Activated naive CD4-positive, alpha-beta T cell treated with Interleukin-2 at 50 U/mL for 16 hours (primary cell): Measurements from ENCODE around the gene DMD.

Experiments
- DNase-seq: peaks from one replicate; pipeline ENCODE4 v3.0.0-alpha.2; 2020

Gene DMD

DNA sequence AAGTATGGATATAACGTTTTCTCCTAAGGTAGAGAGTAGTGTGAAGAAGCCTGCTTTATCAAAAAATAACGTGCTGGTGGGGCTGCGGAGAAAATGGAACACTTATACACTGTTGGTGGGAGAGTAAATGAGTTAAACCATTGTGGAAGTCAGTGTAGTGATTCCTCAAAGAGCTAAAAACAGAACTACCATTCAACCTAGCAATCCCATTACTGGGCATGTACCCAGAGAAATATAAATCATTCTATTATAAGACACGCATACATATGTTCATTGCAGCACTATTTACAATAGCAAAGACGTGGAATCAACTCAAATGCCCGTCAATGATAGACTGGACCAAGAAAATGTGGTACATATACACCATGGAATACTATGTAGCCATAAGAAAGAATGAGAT lies 196.4 kb downstream of the DMD start:
- no peak for DNase-seq

DNA sequence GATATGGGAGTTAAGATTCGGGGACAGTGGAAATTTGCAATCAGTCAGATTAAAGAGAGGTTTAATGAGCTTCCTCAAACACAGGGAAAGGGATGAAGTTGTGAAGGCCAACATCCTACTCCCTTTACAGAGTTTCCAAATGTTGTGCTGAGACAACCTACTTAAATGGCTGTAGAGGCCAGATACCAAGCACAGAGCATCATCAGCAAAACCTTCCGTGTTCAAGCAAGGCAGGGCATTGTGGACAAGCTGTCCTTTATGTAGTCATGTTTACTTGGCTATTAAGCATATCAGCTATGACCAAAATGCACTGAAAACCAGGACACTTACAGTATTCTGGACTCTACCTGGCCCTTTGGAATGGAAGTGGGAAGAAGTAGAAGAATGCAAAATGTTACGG lies 197.3 kb downstream of the DMD start:
- DNase-seq, result no peak

DNA sequence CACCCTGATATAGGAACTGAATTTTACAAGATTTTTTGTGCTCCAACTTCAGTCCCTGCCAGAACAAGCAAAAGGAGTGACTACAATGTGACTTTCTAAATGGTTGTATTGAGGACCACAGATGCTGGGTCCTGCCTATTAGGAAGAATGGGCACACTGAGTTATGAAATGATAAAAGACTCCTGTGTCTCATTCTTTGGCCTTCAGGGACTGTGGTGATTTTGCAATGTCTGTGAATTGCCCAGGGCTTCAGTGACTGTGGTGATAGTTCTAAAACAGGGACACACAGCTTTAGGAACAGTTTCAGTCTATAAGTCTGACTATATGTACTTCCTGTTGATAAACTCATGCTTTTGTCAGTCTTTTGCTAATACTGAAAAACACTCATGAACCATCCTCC lies 210.2 kb downstream of the DMD start:
- DNase-seq, result no peak

DNA sequence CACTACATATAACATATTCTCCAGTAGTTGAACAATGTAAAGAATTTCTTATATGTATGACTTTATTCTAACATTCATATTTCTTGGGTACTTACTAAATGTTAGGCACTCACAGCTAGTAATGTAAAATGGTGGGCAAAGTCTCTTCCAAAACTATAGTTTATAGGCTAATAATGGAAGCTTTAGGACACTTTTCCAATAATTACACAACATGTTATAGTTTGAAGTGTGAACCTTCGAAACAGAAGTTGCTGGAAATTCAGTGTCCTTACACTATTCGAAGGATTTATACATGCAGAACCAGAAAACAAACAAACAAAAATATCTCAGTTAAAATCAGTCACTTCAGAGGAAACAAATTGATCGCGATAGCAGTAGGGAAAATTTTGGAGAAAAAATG lies 212.6 kb downstream of the DMD start:
- DNase-seq, result no peak

DNA sequence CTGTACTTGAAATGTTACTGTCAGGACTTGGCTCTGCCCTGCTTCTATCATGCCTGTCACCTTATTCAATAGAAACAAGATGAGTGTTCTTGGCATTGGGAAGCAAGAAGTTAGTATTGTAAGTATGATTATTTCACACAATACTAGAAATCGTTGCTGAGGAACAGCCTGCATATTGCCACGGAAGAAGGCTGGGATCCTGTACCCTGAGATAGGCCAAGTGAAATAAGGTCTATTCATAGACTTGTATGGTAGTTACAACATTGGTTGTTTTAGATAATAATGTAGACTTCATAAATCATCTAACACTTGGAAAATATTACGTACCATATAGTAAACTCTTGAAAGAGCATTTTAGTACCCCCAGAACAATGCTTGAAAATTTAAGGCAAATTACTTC lies 215.9 kb downstream of the DMD start:
- DNase-seq, result no peak

DNA sequence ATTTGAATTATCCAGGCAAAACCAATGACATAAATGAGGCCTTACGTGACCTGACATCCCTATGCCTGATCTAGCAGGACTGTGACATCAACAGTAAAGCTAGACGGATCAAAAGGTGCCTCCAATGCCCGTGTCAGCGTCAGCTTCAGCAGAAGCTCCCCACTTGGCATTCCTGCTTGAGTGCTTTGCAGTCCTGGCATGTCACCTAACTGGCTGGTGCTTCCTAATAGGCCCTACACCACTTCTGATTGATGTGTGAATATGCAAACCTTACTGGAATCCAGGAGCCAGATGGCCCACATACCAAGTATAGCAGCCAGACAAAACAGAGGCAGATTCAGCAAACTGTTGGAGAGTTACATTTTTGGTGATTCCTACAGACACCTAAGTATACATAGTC lies 224.2 kb downstream of the DMD start:
- no peak for DNase-seq

DNA sequence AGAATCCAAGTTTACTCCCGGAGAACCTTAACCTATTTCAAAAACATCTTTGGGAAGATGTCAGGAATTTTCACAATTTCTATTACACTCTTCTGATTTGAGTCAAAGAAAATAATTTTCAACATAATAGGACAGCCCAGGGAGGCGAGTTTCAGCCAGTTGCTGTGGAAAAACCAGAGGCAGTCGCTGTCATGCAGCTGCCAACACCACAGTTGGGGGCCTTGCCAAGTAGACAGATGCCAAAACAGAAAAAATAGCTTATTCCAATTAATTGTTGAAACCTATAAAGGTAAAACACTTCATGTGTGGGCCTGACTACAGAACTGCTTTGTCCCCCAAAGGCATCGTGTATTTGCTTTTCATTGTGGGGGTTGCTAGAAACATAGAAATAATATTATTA lies 225.8 kb downstream of the DMD start:
- no peak for DNase-seq

DNA sequence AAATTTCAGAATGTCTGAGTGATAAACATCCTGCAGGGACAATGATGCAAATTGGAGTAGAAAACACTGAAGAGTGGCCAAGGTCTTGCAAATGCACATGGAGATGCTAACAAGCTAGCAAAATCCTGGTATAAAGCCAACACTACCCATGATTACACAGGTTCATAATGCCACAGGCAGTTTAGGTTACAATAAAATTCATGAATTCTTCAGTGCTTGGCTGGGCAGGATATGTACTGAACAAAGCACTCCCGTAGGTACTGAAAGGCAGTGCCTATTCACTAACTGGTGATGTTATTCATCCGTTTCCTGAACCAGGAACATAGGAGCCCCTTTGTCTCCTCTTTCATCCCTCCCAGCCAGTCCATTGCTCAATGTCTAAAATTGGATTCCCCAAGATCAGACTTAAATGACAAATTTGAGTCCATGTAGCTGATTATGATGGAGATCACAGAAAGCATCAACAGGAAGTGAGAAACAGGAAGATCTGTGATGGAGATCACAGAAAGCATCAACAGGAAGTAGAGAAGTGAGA lies 244.5 kb downstream of the DMD start:
- DNase-seq, result no peak

DNA sequence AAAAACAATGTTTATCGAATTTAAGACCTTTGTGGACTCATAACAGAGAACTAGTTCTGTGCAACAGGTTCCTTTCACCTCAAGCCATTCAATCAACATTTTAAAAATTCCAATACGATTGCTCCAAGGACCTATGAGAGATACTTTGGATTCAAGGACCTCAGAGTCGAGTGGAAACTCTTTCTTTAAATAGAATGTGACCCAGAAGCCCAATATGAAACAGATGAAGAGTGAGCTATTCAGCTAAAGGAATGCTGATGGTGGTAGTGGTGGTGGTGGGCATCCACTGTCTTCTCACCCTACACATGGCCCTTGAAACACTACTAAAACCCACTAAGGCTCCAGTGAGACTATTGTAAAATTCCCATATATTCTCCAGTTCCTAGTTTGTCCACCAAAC lies 257.2 kb downstream of the DMD start:
- no peak for DNase-seq

DNA sequence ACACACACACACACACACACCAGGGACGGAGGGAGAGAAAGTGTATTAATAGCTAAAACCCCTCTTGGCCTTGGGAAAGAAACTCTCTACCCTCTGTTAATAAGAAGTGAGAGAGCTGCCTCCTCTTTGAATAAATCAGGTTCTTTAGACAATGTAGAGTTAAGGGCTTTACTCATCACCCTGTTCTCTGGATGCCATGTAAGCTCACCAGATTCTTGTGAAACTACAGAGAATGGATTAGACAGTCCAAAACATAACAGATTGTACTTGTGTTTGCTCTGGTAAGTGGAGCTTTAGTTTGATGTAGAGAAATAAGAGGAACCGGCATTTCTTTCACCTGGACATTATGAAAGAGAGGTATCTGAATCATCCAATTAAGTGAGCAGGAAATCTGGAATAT lies 263.2 kb downstream of the DMD start:
- DNase-seq, result no peak

DNA sequence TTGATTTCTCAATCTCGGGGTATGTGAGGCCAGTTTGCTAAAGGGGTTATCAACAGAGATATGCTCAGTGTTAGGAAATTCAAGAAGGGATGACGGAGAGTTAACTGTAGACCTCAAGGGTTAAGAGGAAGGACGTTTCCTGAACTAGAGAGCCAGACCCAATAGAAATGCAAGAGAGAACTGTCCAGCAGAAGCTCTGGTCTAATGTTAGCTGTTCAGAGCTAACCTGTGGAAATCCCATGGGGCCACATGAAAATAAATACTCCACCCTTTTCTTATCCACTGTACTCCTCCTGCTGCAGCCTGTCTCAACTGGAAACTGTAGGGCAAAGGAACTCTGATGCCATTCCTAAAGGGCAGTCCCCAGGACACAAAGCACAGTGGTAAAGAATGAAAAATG lies 274.3 kb downstream of the DMD start:
- DNase-seq, result no peak

DNA sequence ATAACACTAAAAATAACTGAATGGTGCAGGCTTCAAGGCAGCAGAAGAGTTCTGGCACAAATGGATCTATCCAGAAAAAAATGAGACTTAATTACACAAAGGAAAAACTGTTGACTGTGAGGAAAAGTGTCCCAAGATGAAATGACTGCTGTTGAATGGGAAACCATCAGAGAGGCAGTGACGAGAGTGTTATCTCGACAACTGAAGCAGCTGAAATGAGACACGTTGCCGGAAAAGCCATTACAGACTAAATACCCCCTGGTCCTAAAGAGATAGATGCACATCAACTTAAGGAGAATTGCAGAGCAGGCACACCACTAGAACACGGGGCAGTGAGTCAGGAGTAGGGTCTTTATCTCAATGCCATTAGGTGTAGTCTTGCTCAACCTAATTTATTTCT lies 277.8 kb downstream of the DMD start:
- no peak for DNase-seq

DNA sequence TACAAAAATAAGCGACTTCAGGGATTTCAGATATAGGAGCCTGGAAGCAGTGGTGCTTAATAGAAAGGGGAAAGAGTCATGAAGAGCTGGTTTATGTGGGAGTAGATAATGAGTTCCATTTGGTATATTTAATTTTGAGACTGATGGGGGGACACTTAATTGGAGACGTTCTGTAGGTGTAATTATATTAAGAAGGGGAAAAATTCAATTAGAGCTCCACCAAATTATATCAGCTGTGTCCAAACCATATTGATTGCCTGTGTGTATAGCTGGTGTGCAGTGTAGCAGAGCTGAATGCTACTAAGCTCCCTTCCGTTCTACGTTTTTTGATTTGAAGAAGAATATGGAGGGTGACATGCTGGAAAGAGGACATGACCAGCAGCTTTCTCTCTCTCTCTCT lies 282.3 kb downstream of the DMD start:
- no peak for DNase-seq

DNA sequence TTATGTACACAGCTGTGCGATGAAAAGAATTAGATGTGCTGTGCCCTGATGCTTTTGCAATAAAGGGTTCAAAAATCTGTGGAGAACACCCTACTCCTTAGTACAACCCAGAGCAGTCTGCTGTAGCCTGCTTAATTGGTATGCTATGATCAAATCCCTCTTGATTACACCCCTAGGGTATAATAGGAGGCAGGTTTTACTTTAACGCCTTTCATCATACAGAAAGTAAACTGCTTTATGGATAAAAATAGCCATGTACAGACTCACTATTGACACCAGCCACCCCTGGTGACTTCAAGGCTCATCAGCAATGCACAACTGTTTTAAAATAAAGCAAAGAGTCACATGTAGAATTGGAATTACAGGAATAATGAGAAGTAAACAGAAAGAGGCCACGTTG lies 315.3 kb downstream of the DMD start:
- no peak for DNase-seq

DNA sequence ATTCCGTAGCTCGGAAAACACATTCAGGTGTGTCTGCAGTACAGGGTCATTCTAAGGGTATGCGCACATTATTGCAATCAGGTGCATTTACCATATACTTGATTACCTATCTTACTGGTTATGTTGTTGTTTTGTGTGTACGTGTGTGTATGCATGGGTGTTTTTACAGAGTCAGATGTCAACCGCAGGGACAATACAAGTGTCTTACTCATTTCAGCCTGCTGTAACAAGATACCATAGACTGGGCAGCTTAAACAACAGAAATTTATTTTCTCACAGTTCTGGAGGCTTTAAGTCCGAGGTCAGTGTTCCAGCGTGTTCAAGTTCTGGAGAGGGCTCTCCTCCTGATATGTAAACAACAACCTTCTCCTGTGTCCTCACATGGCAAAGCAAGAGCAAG lies 316.7 kb downstream of the DMD start:
- no peak for DNase-seq

DNA sequence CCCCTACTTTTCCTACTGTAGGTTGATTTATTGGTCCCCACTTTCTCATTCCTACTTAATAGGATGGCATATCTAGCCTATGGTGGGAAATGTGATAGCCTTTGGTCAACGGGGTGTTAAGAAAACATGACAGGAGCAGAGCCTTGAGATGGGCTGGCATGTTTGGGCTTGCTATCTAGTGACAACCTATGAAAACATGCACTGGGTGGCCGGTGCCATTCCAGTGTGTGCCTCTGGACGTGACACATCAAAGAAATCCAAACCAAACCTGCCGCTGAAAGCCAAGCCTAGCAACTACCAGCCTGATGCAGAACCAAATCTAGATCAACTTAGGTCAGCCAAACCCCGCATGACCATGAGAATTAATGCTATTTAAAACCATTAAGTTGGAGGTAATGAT lies 317.6 kb downstream of the DMD start:
- no peak for DNase-seq

DNA sequence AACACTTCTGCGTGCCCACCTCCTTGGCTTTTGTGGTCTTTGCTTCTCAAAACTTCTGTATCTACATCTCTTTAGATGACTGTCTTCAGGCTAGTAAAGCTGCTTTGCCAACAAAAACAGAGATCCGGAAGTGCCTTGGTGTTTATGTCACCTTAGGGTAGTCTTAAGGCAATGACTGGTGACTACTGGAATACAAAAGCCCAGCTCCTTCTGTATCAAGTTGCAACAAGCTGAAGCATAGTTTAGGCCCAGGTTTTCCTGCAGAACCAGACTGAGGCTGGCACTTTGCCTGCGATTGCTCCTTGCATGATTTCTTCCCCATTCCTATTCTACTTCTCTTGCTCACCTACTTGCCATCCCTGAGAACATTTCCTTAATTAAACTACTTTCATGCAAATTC lies 333.8 kb downstream of the DMD start:
- DNase-seq, result no peak

DNA sequence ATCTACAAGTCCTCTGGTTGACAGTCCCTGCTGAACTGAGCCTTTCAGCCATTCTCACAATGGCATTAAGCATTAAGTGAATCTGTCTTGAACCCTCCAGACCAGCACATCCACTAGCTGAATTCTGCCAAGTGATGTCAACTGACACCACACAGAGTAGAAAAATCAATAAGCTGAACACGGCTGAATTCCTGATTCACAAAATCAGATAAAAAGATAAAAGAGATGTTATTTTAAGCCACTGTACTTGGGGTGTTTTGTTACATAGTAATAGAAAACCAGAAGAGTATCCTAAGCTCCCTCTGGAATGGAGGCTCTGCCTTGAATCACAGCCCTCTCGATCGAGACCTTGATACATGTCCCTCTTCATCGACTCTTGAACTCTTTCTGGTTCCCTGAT lies 336.5 kb downstream of the DMD start:
- DNase-seq, result no peak

DNA sequence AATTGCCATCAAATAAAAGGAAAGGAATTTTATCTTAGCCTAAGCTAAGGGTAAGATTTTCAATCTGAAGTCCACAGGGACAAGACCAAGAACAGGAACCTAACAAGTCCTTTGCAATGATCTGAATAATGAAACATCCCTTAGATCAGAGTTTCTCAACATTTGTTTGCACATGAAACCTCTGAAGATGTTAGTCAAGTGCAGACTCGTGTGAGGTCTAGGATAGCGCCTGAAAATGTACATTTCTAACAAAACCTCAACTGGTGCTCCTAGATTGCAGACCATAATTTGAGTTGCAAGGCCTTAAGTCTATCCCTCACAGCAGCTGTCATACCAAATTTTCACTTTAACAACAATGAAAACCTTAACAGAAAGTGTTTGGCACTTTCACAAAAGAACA lies 337.6 kb downstream of the DMD start:
- no peak for DNase-seq

DNA sequence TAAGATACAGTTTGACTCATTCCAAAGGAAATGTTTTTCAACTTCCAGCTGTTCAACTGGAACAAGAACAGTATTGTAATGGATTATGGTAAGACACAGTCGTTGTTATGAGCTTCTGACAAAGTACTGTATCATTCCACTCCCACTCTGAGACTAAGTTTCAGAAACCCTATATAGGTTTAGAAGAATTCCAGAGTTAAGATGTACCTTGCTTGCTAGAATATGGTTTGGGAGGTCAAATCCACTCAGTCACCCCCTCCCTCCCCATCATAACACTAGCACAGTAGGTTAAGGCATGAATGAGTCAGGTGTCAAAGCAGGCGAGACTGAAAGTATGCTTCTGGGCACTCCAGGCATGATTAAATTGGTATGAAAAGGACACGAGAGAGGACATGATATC lies 339.7 kb downstream of the DMD start:
- no peak for DNase-seq

DNA sequence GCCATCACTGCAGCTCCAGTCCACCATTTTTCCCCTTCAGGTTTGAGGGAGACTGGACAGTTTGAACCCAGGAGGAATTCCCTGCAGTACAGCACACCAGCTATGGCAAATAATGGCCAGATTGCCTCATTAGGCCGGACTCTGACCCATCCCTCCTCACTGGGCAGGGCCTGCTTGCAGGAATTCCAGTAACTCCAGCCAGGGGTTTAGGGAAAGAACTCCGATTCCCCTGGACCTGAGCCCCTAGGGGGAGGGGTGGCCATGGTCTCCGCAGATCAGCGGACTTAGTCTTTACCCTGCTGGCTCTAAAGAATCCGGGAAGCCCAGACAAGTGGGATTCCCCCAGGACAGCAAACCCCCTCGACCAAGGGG lies 342.8 kb downstream of the DMD start:
- no peak for DNase-seq

DNA sequence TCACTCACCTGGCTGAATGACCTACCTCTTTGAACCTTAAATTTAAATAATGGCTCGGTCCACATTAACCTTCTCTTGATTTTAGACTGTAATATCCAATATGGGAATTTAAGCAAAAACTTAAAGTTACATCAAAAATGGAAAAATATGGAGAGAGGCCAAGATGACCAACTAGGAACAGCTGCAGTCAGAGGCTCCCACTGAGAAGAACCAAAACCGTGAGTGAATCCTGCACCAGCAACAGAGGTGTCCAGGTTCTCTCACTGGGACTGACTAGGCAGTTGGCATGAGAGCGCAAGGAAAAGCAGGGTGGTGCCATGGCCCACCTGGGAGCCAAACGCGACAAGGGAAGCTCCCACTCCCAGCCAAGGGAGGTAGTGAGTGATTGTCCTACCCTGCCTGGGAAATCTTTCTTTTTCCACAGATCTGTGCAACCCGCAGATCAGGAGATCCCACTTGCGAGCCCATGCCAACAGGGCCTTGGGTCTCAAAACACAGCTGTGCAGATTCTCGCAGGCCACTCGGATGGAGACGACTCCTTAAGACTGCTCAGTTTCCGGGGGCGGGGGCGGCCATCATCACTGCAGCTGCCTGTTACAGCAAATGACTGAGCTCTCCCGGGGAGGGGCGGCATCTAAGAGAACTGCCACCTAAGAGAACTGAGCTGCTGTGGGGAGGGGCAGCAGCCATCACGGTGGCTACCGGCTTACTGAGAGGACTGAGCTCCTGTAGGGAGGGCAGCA lies 343.4 kb downstream of the DMD start:
- no peak for DNase-seq

DNA sequence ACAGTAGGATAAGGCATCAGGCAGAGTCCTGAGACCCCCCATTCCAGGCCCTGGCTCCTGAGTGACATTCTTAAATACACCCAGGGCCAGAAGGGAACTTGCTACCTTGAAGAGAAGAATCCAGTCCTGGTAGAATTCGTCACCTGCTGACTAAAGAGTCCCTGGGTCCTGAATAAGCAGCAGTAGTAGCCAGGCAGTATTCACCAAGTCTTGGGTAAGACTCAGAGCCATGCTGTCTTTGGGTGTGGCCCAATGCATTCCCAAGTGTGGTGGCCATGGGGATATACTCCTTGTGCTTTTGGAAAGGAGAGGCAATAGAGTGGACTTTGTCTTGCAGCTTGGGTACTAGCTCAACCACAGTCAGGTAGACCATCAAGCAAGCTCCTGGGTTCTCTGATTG lies 359.1 kb downstream of the DMD start:
- no peak for DNase-seq

DNA sequence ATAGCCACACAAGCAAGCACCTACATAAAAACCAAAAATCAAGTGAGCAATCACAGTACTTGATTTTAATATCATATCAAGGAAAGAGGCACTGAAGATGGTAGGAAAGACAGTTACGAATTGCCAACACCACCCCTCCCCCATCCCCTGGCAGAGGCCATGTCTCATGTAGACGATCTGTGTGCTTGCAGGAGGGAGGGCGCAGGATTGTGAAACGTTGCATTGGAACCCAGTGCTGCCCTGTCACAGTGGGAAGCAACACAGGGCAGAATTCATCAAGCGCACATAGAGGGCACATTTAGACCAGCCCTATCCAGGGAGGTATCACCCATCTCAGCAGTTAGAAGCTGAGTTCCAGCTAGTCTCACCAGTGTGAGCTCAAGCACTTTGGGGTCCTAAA lies 359.8 kb downstream of the DMD start:
- no peak for DNase-seq

DNA sequence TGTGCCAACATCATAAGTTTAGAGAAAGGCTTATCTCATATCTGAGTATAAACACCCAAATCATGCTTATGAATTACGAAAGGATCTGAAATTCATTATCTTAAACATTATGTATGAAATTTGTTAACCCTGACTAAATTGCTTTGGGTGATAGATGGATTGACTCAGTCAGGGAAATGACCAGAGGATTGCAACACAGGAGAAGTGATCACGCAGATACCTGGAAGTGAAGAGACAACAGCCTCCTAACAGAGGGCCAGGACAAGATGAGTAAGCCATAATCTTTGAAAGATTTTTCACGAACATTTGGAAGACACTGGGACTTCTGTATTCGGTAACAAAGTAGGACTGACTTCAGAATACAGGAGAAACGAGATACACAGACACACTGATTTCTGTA lies 363.4 kb downstream of the DMD start:
- no peak for DNase-seq

DNA sequence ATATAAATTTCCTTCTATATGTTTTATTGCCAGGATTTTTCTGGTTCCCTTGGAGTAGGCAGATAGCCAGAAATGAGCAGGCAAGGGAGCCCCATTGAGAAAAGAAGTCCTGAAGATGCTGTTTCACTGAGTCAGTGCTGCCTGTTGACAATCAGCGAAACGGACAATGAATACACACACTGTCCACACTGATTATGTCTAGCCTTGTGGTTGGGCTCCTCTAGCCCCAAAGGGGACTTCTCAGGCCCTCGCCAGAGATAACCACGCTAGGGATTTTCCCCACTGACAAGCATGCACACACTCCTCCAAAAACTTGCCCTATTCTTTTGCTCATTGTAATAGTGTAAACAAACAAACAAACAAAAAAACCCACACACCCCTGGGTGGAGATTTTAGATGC lies 369.3 kb downstream of the DMD start:
- no peak for DNase-seq
